Stimulated activated CD8-positive, alpha-beta memory T cell treated with anti-CD3 and anti-CD28 coated beads, Interleukin-12 subunit alpha, Interleukin-12 subunit beta, amount 100 ng/mL, for 4 hours (primary cell): ENCODE data around the gene PSPC1.

Source experiments
- DNase-seq: peaks from one replicate; pipeline ENCODE4 v3.0.0-alpha.2; 2020; ENCODE audit warnings: low read depth

PSPC1 gene

GRCh38 chr13:19672990-19673389 is 109.8 kb downstream of the PSPC1 start:
- no peak for DNase-seq

- no peak for DNase-seq
Measured at GRCh38 chr13:19670147-19670546, 112.6 kb downstream of the PSPC1 start.

- no peak for DNase-seq
Measured at GRCh38 chr13:19668778-19669177, 114.0 kb downstream of the PSPC1 start.

- DNase-seq: no peak
Measured at GRCh38 chr13:19665427-19665859, 117.3 kb downstream of the PSPC1 start.

- no peak for DNase-seq
Measured at GRCh38 chr13:19664481-19665230, 118.1 kb downstream of the PSPC1 start.

- no peak for DNase-seq
Measured at GRCh38 chr13:19663416-19663979, 119.2 kb downstream of the PSPC1 start.

GRCh38 chr13:19661561-19661960 is 121.2 kb downstream of the PSPC1 start:
- DNase-seq: no peak

- no peak for DNase-seq
Measured at GRCh38 chr13:19661126-19661525, 121.6 kb downstream of the PSPC1 start.

GRCh38 chr13:19658831-19659230 is 123.9 kb downstream of the PSPC1 start:
- no peak for DNase-seq

GRCh38 chr13:19657872-19658591 is 124.7 kb downstream of the PSPC1 start:
- no peak for DNase-seq
